ENCODE data around the gene RGL4.

DNA sequence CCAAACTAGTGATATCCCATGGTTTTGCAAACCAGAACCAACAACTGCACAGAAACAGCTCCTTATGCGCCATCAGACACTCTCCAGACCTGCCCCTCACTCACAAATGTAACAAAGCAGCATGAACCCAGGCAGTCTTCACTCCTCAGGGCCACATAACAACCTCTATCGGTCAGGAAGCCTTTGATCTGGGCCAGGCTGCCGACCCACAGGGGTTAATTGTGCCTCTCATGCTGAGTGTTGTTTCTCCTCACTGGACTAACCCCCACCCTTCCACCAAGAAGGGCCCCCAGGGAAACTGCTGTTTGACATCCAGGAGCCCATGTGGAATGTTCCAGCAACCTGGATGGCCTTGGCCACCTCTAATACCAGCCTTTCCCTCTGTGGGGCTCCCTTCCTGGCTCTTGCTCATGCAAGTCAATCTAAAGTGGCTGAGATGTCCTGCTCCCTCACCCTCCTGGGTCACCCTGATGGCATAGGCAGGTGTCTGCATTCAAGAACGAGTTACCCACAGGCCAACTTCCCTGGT is 7.9 kb upstream of the RGL4 start:
- TF ChIP-seq CTCF (conservative IDR thresholded peaks at IDR 0.05; ENCODE audit: low read depth, low read length) (no peak), EZH2 (IDR thresholded peaks at IDR 0.05; ENCODE audit: borderline replicate concordance, low read depth, low read length, poor library complexity, severe bottlenecking) (no peak)

Data from A673 (cell line).